ENCODE measurements around the gene UTP20. TPM values are rescaled to one million over a fixed set of nuclear protein-coding genes. Genes with fewer than 3 reads are reported as not detected.
"Not testable (repeated sequence)": the region's sequence is repeated elsewhere in the genome, so short reads cannot be mapped to it uniquely, and the experiment has no call there.

UTP20 gene
- total and polyA plus RNA-seq, 9 donors = 6.8 to 14.8 (median 12.0) TPM

GRCh38 chr12:101414533-101415119 lies 134.7 kb downstream of the UTP20 start:
- Histone ChIP-seq H3K4me1 (ENCODE audit: control insufficient read depth, insufficient read depth, low read length) (no peaks in the 10 kb centered on the region), H3K4me3 (ENCODE audit: low read length) (no peak overlapping the region), H3K27me3 (ENCODE audit: control insufficient read depth, insufficient read depth, low read length) (no peaks in the 10 kb centered on the region), H3K36me3 (ENCODE audit: control insufficient read depth, insufficient read depth, low read length) (no peaks in the 10 kb centered on the region), H3K27ac (ENCODE audit: low read length) (no peak overlapping the region), H3K9me3 (replicated peaks; ENCODE audit: control insufficient read depth, low read depth, low read length) (no peaks in the 10 kb centered on the region)
- peak; percentile 65 for DNase-seq
- WGBS (ENCODE audit: insufficient coverage) = no CpG with 5 or more reads among the region's 2 CpGs

- Histone ChIP-seq H3K9me3 (replicated peaks; ENCODE audit: control insufficient read depth, low read depth, low read length) (no peaks in the 10 kb centered on the region), H3K4me1 (ENCODE audit: control insufficient read depth, insufficient read depth, low read length) (no peaks in the 10 kb centered on the region), H3K36me3 (ENCODE audit: control insufficient read depth, insufficient read depth, low read length) (no peaks in the 10 kb centered on the region), H3K27ac (ENCODE audit: low read length) (no peak overlapping the region), H3K27me3 (ENCODE audit: control insufficient read depth, insufficient read depth, low read length) (no peaks in the 10 kb centered on the region), H3K4me3 (ENCODE audit: low read length) (no peak overlapping the region)
- no CpG with 5 or more reads among the region's 1 CpG for WGBS (ENCODE audit: insufficient coverage)
- DNase-seq = no peak
Observed at GRCh38 chr12:101415228-101415627, 135.3 kb downstream of the UTP20 start.

- not testable (repeated sequence) for H3K27me3 ChIP-seq (ENCODE audit: control insufficient read depth, insufficient read depth, low read length); DNase-seq; H3K4me1 ChIP-seq (ENCODE audit: control insufficient read depth, insufficient read depth, low read length); H3K27ac ChIP-seq (ENCODE audit: low read length); H3K4me3 ChIP-seq (ENCODE audit: low read length); H3K36me3 ChIP-seq (ENCODE audit: control insufficient read depth, insufficient read depth, low read length); H3K9me3 ChIP-seq (replicated peaks; ENCODE audit: control insufficient read depth, low read depth, low read length)
- 100% methylated on average over 1 of the region's 4 CpGs for WGBS (ENCODE audit: insufficient coverage)
Observed at GRCh38 chr12:101422066-101422465, 142.2 kb downstream of the UTP20 start.

GRCh38 chr12:101424620-101425019 lies 144.7 kb downstream of the UTP20 start:
- no CpG with 5 or more reads among the region's 2 CpGs for WGBS (ENCODE audit: insufficient coverage)
- Histone ChIP-seq H3K9me3 (replicated peaks; ENCODE audit: control insufficient read depth, low read depth, low read length) (no peaks in the 10 kb centered on the region), H3K4me3 (ENCODE audit: low read length) (no peak overlapping the region), H3K4me1 (ENCODE audit: control insufficient read depth, insufficient read depth, low read length) (no peaks in the 10 kb centered on the region), H3K27ac (ENCODE audit: low read length) (no peak overlapping the region), H3K27me3 (ENCODE audit: control insufficient read depth, insufficient read depth, low read length) (no peaks in the 10 kb centered on the region), H3K36me3 (ENCODE audit: control insufficient read depth, insufficient read depth, low read length) (no peaks in the 10 kb centered on the region)
- DNase-seq = no peak

GRCh38 chr12:101430456-101430855 lies 150.6 kb downstream of the UTP20 start:
- no CpG with 5 or more reads among the region's 2 CpGs for WGBS (ENCODE audit: insufficient coverage)
- Histone ChIP-seq H3K9me3 (replicated peaks; ENCODE audit: control insufficient read depth, low read depth, low read length) (no peaks in the 10 kb centered on the region), H3K4me1 (ENCODE audit: control insufficient read depth, insufficient read depth, low read length) (no peaks in the 10 kb centered on the region), H3K27me3 (ENCODE audit: control insufficient read depth, insufficient read depth, low read length) (no peaks in the 10 kb centered on the region), H3K27ac (ENCODE audit: low read length) (no peak overlapping the region), H3K36me3 (ENCODE audit: control insufficient read depth, insufficient read depth, low read length) (no peaks in the 10 kb centered on the region), H3K4me3 (ENCODE audit: low read length) (no peak overlapping the region)
- peak; percentile 8 for DNase-seq

- no peak overlapping the region for H3K27ac ChIP-seq (ENCODE audit: low read length)
- H3K4me1 ChIP-seq (ENCODE audit: control insufficient read depth, insufficient read depth, low read length) = no peaks in the 10 kb centered on the region
- no peaks in the 10 kb centered on the region for H3K36me3 ChIP-seq (ENCODE audit: control insufficient read depth, insufficient read depth, low read length)
- no peaks in the 10 kb centered on the region for H3K9me3 ChIP-seq (replicated peaks; ENCODE audit: control insufficient read depth, low read depth, low read length)
- no peak for DNase-seq
- H3K4me3 ChIP-seq (ENCODE audit: low read length) = no peak overlapping the region
- H3K27me3 ChIP-seq (ENCODE audit: control insufficient read depth, insufficient read depth, low read length) = no peaks in the 10 kb centered on the region
Observed at GRCh38 chr12:101436136-101436535, 156.2 kb downstream of the UTP20 start.

Other genes starting within 250 kb of the UTP20 start
- gene SLC5A8, start 69.9 kb upstream of the UTP20 start, total RNA-seq = 0.04 TPM
- gene SLC5A8, start 69.9 kb upstream of the UTP20 start, polyA plus RNA-seq (ENCODE audit: insufficient read depth in 1 of 8, insufficient read length in 8 of 8, low replicate concordance in 1 of 8) = under 1 TPM in 2 of 8 donors, not detected in 6; 0.02 to 0.05 TPM
- 90.5 TPM for gene ARL1, start 127.7 kb downstream of the UTP20 start, total RNA-seq
- gene ARL1, start 127.7 kb downstream of the UTP20 start, polyA plus RNA-seq (ENCODE audit: insufficient read depth in 1 of 8, insufficient read length in 8 of 8, low replicate concordance in 1 of 8) = 100 to 1,000 TPM in 1 of 8 donors, 10 to 100 TPM in 7; 65.3 to 101 (median 77.0) TPM
- gene SPIC, start 195.2 kb downstream of the UTP20 start, total RNA-seq = not detected
- gene SPIC, start 195.2 kb downstream of the UTP20 start, polyA plus RNA-seq (ENCODE audit: insufficient read depth in 1 of 8, insufficient read length in 8 of 8, low replicate concordance in 1 of 8) = not detected